WTC11 (cell line): Measurements from ENCODE around the gene DYNC2LI1. TPM values are rescaled to one million over a fixed set of nuclear protein-coding genes. Genes with fewer than 3 reads are reported as not detected.

Experiments used
- ATAC-seq: fragments of 200-7000 bp; cut with Tn5 transposase; 2 replicates; pipeline ENCODE4 v1.10.0; 2021; ENCODE audit warnings: mild to moderate bottlenecking, moderate library complexity
- CTCF ChIA-PET: fragments of 300-600 bp; sonication (Branson Sonifier 250); formaldehyde crosslinking; loops from one replicate; lab custom pipeline; 2021; ENCODE audit warnings: antibody characterized with exemption; lab: Charles Lee
- POLR2A ChIA-PET: fragments of 350-600 bp; sonication (Branson Sonifier 250); formaldehyde crosslinking; loops from one replicate; lab custom pipeline; 2021; ENCODE audit warnings: antibody characterized with exemption; lab: Charles Lee
- DNase-seq: peaks from one replicate; pipeline ENCODE4 v3.0.0; 2021; ENCODE audit warnings: low spot score
- H3K27ac Mint-ChIP-seq: 2 replicates; pipeline ENCODE4 v1.8.0; 2021; ENCODE audit warnings: mixed read lengths
- H3K27me3 Mint-ChIP-seq: 2 replicates; pipeline ENCODE4 v1.8.0; 2021; ENCODE audit warnings: low read depth, mild to moderate bottlenecking, moderate library complexity, mixed read lengths
- H3K36me3 Mint-ChIP-seq: 2 replicates; pipeline ENCODE4 v1.8.0; 2021; ENCODE audit warnings: mixed read lengths
- H3K4me1 Mint-ChIP-seq: 2 replicates; pipeline ENCODE4 v1.8.0; 2022; ENCODE audit warnings: mixed read lengths
- H3K4me3 Mint-ChIP-seq: 2 replicates; pipeline ENCODE4 v1.8.0; 2021; ENCODE audit warnings: mild to moderate bottlenecking, moderate library complexity, mixed read lengths
- H3K9me3 Mint-ChIP-seq: 2 replicates; pipeline ENCODE4 v1.8.0; 2021; ENCODE audit warnings: mixed read lengths
- CBFB ChIP-seq: sonication (generic); formaldehyde crosslinking; IDR thresholded peaks from 2 replicates; pipeline ENCODE4 v1.8.1; 2022; ENCODE audit warnings: mild to moderate bottlenecking, low read depth, missing genetic modification reagents
- ELF4 ChIP-seq: sonication (generic); formaldehyde crosslinking; IDR thresholded peaks from 2 replicates; pipeline ENCODE4 v1.8.1; 2022; ENCODE audit warnings: low read depth, mild to moderate bottlenecking, moderate library complexity, missing genetic modification reagents
- ESRRA ChIP-seq: sonication (generic); formaldehyde crosslinking; IDR thresholded peaks from 2 replicates; pipeline ENCODE4 v1.8.1; 2022; ENCODE audit warnings: mild to moderate bottlenecking, missing genetic modification reagents, borderline replicate concordance
- GABPB1 ChIP-seq: sonication (generic); formaldehyde crosslinking; IDR thresholded peaks from 2 replicates; pipeline ENCODE4 v1.8.1; 2023; ENCODE audit warnings: mild to moderate bottlenecking, missing genetic modification reagents
- NFATC4 ChIP-seq: fragments of 250-450 bp; sonication (Bioruptor Pico); IDR thresholded peaks from 2 replicates; pipeline ENCODE4 v1.9.0; 2021; ENCODE audit warnings: mild to moderate bottlenecking
- NR3C1 ChIP-seq: sonication (generic); formaldehyde crosslinking; conservative IDR thresholded peaks from 2 replicates; pipeline ENCODE4 v1.8.1; 2023; ENCODE audit warnings: low read depth, mild to moderate bottlenecking, missing genetic modification reagents
- OVOL2 ChIP-seq: fragments of 250-450 bp; sonication (Bioruptor Pico); IDR thresholded peaks from 2 replicates; pipeline ENCODE4 v1.9.0; 2021; ENCODE audit warnings: mild to moderate bottlenecking, borderline replicate concordance
- ZNF121 ChIP-seq: sonication (generic); formaldehyde crosslinking; IDR thresholded peaks from 2 replicates; pipeline ENCODE4 v1.8.0; 2023; ENCODE audit warnings: missing genetic modification reagents
- ZNF396 ChIP-seq: fragments of 250-450 bp; sonication (Bioruptor Pico); IDR thresholded peaks from 2 replicates; pipeline ENCODE4 v1.8.0; 2021; ENCODE audit warnings: mild to moderate bottlenecking, moderate library complexity, borderline replicate concordance
- total RNA-seq: library from RNA; stranded (reverse); gene quantifications from 3 replicates; pipeline ENCODE4 v1.2.3, GENCODE V29; 2021
- TF ChIP-seq, protein P1 (sequence below): sonication (generic); formaldehyde crosslinking; IDR thresholded peaks from 2 replicates; pipeline ENCODE4 v1.8.1; 2023; ENCODE audit warnings: mild to moderate bottlenecking, missing genetic modification reagents
- TF ChIP-seq, protein P2 (sequence below): fragments of 250-450 bp; sonication (Bioruptor Pico); IDR thresholded peaks from 2 replicates; pipeline ENCODE4 v1.9.0; 2021; ENCODE audit warnings: mild to moderate bottlenecking
- TF ChIP-seq, protein P3 (sequence below): sonication (generic); formaldehyde crosslinking; IDR thresholded peaks from 2 replicates; pipeline ENCODE4 v1.8.0; 2023; ENCODE audit warnings: missing genetic modification reagents
- TF ChIP-seq, protein P4 (sequence below): sonication (generic); formaldehyde crosslinking; IDR thresholded peaks from 2 replicates; pipeline ENCODE4 v1.8.1; 2023; ENCODE audit warnings: mild to moderate bottlenecking, missing genetic modification reagents
- TF ChIP-seq, protein P5 (sequence below): sonication (generic); formaldehyde crosslinking; IDR thresholded peaks from 2 replicates; pipeline ENCODE4 v1.8.1; 2023; ENCODE audit warnings: mild to moderate bottlenecking, moderate library complexity, missing genetic modification reagents

DYNC2LI1 gene
- total RNA-seq, 1 experiment from 2014 or later, result 7.0 TPM

DNA sequence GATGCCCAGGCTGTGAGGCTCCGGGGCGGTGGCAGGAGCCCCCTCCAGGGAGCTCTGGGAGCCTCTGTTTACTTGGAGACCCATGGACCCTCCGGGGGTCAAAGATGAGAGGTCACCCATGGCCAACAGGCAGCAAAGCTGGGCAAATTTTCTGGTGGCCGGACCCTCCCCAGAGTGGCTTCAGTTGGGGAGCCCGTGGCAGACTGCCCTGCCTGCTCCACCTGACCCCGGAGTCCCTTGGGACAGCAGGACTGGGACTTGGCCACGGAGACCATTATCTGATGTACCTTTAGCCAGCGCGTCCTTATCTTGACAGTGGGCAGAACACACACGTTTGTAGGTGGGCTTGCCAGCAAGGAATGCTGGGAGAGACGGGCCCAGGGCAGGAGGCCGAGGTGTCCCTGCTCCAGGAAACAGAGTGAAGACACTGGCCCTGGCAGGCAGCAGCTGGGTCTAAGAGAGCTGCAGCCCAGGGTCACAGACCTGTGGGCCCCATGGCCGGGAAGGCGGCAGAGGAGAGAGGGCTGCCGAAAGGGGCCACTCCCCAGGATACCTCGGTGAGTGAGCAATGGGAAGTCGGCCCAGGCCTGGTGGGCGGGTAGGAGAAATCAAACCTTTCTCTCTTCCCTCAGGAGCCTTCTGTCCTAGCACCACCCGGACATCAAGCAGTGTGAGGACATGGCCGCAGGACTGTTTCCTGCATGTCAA lies 64.9 kb downstream of the DYNC2LI1 start, which contains the start of the genes ABCG5 and ABCG8:
Gene ABCG5 (minus strand): TSS at position 280 of the 708 bp plus-strand sequence. CDS start 160 bp downstream, at position 120.
Gene ABCG8 (plus strand): TSS at position 412 of the 708 bp plus-strand sequence. CDS start 83 bp downstream, at position 495.
- no peaks in the 10 kb centered on the region for H3K36me3 Mint-ChIP-seq
- no peaks in the 10 kb centered on the region for H3K9me3 Mint-ChIP-seq
- TF ChIP-seq ZNF121 (no peak), NFATC4 (CRISPR knock-in tag) (no peak), GABPB1 (CRISPR knock-in tag) (peak; percentile 31; the same call in 1 of the 2 replicates), ESRRA (CRISPR knock-in tag) (no peak)
- TF ChIP-seq, protein P1, sequence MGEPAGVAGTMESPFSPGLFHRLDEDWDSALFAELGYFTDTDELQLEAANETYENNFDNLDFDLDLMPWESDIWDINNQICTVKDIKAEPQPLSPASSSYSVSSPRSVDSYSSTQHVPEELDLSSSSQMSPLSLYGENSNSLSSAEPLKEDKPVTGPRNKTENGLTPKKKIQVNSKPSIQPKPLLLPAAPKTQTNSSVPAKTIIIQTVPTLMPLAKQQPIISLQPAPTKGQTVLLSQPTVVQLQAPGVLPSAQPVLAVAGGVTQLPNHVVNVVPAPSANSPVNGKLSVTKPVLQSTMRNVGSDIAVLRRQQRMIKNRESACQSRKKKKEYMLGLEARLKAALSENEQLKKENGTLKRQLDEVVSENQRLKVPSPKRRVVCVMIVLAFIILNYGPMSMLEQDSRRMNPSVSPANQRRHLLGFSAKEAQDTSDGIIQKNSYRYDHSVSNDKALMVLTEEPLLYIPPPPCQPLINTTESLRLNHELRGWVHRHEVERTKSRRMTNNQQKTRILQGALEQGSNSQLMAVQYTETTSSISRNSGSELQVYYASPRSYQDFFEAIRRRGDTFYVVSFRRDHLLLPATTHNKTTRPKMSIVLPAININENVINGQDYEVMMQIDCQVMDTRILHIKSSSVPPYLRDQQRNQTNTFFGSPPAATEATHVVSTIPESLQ (CRISPR knock-in tag), result no peak
- TF ChIP-seq, protein P2, sequence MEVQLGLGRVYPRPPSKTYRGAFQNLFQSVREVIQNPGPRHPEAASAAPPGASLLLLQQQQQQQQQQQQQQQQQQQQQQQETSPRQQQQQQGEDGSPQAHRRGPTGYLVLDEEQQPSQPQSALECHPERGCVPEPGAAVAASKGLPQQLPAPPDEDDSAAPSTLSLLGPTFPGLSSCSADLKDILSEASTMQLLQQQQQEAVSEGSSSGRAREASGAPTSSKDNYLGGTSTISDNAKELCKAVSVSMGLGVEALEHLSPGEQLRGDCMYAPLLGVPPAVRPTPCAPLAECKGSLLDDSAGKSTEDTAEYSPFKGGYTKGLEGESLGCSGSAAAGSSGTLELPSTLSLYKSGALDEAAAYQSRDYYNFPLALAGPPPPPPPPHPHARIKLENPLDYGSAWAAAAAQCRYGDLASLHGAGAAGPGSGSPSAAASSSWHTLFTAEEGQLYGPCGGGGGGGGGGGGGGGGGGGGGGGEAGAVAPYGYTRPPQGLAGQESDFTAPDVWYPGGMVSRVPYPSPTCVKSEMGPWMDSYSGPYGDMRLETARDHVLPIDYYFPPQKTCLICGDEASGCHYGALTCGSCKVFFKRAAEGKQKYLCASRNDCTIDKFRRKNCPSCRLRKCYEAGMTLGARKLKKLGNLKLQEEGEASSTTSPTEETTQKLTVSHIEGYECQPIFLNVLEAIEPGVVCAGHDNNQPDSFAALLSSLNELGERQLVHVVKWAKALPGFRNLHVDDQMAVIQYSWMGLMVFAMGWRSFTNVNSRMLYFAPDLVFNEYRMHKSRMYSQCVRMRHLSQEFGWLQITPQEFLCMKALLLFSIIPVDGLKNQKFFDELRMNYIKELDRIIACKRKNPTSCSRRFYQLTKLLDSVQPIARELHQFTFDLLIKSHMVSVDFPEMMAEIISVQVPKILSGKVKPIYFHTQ (CRISPR knock-in tag), result no peak
- TF ChIP-seq, protein P3, sequence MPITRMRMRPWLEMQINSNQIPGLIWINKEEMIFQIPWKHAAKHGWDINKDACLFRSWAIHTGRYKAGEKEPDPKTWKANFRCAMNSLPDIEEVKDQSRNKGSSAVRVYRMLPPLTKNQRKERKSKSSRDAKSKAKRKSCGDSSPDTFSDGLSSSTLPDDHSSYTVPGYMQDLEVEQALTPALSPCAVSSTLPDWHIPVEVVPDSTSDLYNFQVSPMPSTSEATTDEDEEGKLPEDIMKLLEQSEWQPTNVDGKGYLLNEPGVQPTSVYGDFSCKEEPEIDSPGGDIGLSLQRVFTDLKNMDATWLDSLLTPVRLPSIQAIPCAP, result no peak
- POLR2A ChIA-PET, result no interaction called here
- no peaks in the 10 kb centered on the region for H3K27me3 Mint-ChIP-seq
- ATAC-seq (peak; percentile 40), DNase-seq (no peak)
- CTCF ChIA-PET, result no interaction called here
- no peak within 1 kb of the TSS for H3K27ac Mint-ChIP-seq
- H3K4me1 Mint-ChIP-seq, result peaks cover 8% of the 10 kb centered on the region
- no peak within 1 kb of the TSS for H3K4me3 Mint-ChIP-seq

DNA sequence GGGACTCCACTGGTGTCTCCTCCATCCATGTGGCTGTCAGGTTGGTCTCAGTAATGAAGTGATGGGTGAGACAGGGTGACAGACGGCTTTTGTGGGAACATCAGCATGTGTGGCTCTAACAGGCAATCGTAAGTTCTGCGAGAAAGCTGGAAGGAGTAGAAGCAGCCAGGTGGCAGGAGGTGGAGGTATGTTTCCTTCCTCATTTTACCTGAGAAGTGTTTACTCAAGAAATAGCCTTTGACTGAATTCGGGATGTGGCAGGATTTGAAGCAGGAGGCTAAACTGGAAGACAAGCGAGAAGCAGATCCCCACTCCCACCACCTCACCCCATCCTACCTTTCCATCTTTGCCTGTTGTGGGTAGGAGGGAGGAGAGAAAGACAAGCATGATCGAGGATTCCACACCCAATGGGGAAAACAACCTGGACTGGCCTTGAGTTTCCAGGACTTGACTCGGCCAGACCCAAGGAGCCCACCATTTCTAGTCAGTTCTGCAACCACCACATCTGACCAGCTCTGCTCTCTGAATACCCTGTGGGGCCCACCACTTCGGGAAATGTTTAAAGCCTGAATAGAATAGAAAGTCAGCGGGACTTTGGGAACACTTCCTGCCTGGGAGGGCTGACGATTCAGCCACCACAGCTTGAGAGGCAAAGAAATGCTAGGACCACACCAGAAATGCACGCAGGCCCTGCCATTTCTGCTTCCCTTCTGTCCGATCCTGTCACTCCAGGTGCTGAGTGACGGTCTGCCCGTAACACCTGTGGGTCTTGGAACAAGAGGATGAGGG lies 66.1 kb downstream of the DYNC2LI1 start:
- no peak overlapping the region for H3K4me3 Mint-ChIP-seq
- TF ChIP-seq ZNF396 (no peak), NR3C1 (CRISPR knock-in tag) (no peak), CBFB (CRISPR knock-in tag) (no peak), OVOL2 (CRISPR knock-in tag) (no peak), ELF4 (CRISPR knock-in tag) (no peak)
- TF ChIP-seq, protein P4, sequence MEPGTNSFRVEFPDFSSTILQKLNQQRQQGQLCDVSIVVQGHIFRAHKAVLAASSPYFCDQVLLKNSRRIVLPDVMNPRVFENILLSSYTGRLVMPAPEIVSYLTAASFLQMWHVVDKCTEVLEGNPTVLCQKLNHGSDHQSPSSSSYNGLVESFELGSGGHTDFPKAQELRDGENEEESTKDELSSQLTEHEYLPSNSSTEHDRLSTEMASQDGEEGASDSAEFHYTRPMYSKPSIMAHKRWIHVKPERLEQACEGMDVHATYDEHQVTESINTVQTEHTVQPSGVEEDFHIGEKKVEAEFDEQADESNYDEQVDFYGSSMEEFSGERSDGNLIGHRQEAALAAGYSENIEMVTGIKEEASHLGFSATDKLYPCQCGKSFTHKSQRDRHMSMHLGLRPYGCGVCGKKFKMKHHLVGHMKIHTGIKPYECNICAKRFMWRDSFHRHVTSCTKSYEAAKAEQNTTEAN (CRISPR knock-in tag), result no peak
- TF ChIP-seq, protein P5, sequence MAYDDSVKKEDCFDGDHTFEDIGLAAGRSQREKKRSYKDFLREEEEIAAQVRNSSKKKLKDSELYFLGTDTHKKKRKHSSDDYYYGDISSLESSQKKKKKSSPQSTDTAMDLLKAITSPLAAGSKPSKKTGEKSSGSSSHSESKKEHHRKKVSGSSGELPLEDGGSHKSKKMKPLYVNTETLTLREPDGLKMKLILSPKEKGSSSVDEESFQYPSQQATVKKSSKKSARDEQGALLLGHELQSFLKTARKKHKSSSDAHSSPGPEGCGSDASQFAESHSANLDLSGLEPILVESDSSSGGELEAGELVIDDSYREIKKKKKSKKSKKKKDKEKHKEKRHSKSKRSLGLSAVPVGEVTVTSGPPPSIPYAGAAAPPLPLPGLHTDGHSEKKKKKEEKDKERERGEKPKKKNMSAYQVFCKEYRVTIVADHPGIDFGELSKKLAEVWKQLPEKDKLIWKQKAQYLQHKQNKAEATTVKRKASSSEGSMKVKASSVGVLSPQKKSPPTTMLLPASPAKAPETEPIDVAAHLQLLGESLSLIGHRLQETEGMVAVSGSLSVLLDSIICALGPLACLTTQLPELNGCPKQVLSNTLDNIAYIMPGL, result no peak
- TF ChIP-seq, protein P1 (CRISPR knock-in tag), result no peak
- DNase-seq (no peak), ATAC-seq (no peak)
- H3K9me3 Mint-ChIP-seq, result no peaks in the 10 kb centered on the region
- CTCF ChIA-PET, result no interaction called here
- no peaks in the 10 kb centered on the region for H3K27me3 Mint-ChIP-seq
- POLR2A ChIA-PET, result no interaction called here
- H3K27ac Mint-ChIP-seq, result no peak overlapping the region
- no peaks in the 10 kb centered on the region for H3K36me3 Mint-ChIP-seq
- H3K4me1 Mint-ChIP-seq, result peaks cover 8% of the 10 kb centered on the region
